Neural progenitor cell (in vitro differentiated cells): ENCODE data around the gene MAD1L1. TPM values are rescaled to one million over a fixed set of nuclear protein-coding genes. Genes with fewer than 3 reads are reported as not detected.

ENCODE experiments used
- DNase-seq: peaks from one replicate; pipeline ENCODE4 v3.0.0-alpha.2; 2016; ENCODE audit warnings: low spot score
- H2AFZ ChIP-seq: fragments of 200-600 bp; sonication (generic); replicated peaks from 2 replicates; pipeline ENCODE4 v1.6.1; 2016; ENCODE audit warnings: antibody characterized with exemption
- H3F3A ChIP-seq: fragments of 200-600 bp; sonication (generic); 2 replicates; pipeline ENCODE4 v1.6.1; 2016; ENCODE audit warnings: antibody characterized with exemption, low read depth
- H3K27ac ChIP-seq: fragments of 200-600 bp; sonication (generic); 2 replicates; pipeline ENCODE4 v1.5.1; 2016; ENCODE audit warnings: mild to moderate bottlenecking
- H3K27me3 ChIP-seq: fragments of 200-600 bp; sonication (generic); 2 replicates; pipeline ENCODE4 v1.6.1; 2016; ENCODE audit warnings: mild to moderate bottlenecking, moderate library complexity
- H3K36me3 ChIP-seq: fragments of 200-600 bp; sonication (generic); 2 replicates; pipeline ENCODE4 v1.5.1; 2016
- H3K4me1 ChIP-seq: fragments of 200-600 bp; sonication (generic); 2 replicates; pipeline ENCODE4 v1.6.1; 2016; ENCODE audit warnings: mixed run types
- H3K4me2 ChIP-seq: fragments of 200-600 bp; sonication (generic); 2 replicates; pipeline ENCODE4 v1.6.1; 2016
- H3K4me3 ChIP-seq: fragments of 200-600 bp; sonication (generic); 2 replicates; pipeline ENCODE4 v1.5.1; 2016
- H3K79me2 ChIP-seq: fragments of 200-600 bp; sonication (generic); 2 replicates; pipeline ENCODE4 v1.6.1; 2016; ENCODE audit warnings: low read depth
- H3K9ac ChIP-seq: fragments of 200-600 bp; sonication (generic); 2 replicates; pipeline ENCODE4 v1.6.1; 2016
- H3K9me3 ChIP-seq: fragments of 200-600 bp; sonication (generic); 2 replicates; pipeline ENCODE4 v1.5.1; 2016; ENCODE audit warnings: low read depth
- H4K20me1 ChIP-seq: fragments of 200-600 bp; sonication (generic); 2 replicates; pipeline ENCODE4 v1.6.1; 2016; ENCODE audit warnings: low read depth
- H3K27ac Mint-ChIP-seq: 3 replicates; pipeline ENCODE4 v1.8.0; 2021; ENCODE audit warnings: mixed read lengths
- H3K27me3 Mint-ChIP-seq: 2 replicates; pipeline ENCODE4 v1.8.0; 2022; ENCODE audit warnings: low read depth, mild to moderate bottlenecking, inconsistent platforms, moderate library complexity, mixed read lengths; ENCODE audit not compliant: insufficient read depth
- H3K36me3 Mint-ChIP-seq: 3 replicates; pipeline ENCODE4 v1.8.0; 2021; ENCODE audit warnings: mixed read lengths
- H3K4me1 Mint-ChIP-seq: 3 replicates; pipeline ENCODE4 v1.8.0; 2021; ENCODE audit warnings: mixed read lengths
- H3K4me3 Mint-ChIP-seq: 3 replicates; pipeline ENCODE4 v1.8.0; 2021; ENCODE audit warnings: mild to moderate bottlenecking, moderate library complexity, mixed read lengths
- H3K9me3 Mint-ChIP-seq: 3 replicates; pipeline ENCODE4 v1.8.0; 2020; ENCODE audit warnings: mixed read lengths
- CTCF ChIP-seq: fragments of 200-600 bp; sonication (generic); IDR thresholded peaks from 2 replicates; pipeline ENCODE4 v1.5.1; 2017; ENCODE audit warnings: antibody characterized with exemption, mild to moderate bottlenecking
- EZH2 ChIP-seq: fragments of 200-600 bp; sonication (generic); IDR thresholded peaks from 2 replicates; pipeline ENCODE4 v1.6.1; 2017; ENCODE audit warnings: antibody characterized with exemption, mild to moderate bottlenecking, moderate library complexity
- EZH2phosphoT487 ChIP-seq: fragments of 200-600 bp; sonication (generic); IDR thresholded peaks from 2 replicates; pipeline ENCODE4 v1.6.1; 2017; ENCODE audit warnings: antibody characterized with exemption
- total RNA-seq: library from RNA; depleted of rRNA; stranded (reverse); fragments of >200 nt; gene quantifications from 2 replicates; pipeline ENCODE4 v1.2.3, GENCODE V29; 2015; ENCODE audit warnings: low replicate concordance

The MAD1L1 gene
- total RNA-seq, 1 donor from 2014 or later, result 23.7 TPM

- Histone ChIP-seq H3K9me3 (no peaks in the 10 kb centered on the region), H3K79me2 (no peaks in the 10 kb centered on the region), H3K27me3 (no peaks in the 10 kb centered on the region), H3K4me1 (no peaks in the 10 kb centered on the region), H3F3A (no peaks in the 10 kb centered on the region), H4K20me1 (no peaks in the 10 kb centered on the region), H3K4me3 (no peak overlapping the region), H3K36me3 (no peaks in the 10 kb centered on the region), H3K4me2 (no peak overlapping the region), H2AFZ (no peak overlapping the region), H3K9ac (no peak overlapping the region), H3K27ac (no peak overlapping the region)
- Mint-ChIP-seq H3K27me3 (peaks cover 7% of the 10 kb centered on the region), H3K4me3 (peak overlapping the region; percentile 62), H3K27ac (no peak overlapping the region), H3K36me3 (peaks cover 7% of the 10 kb centered on the region), H3K4me1 (no peaks in the 10 kb centered on the region), H3K9me3 (no peaks in the 10 kb centered on the region)
- TF ChIP-seq CTCF, result no peak
- no peak for TF ChIP-seq EZH2
- TF ChIP-seq EZH2phosphoT487, result no peak
- no peak for DNase-seq
Measured at GRCh38 chr7:2254429-2255144, 21.8 kb upstream of the MAD1L1 start.

- Histone ChIP-seq H3K9me3 (no peaks in the 10 kb centered on the region), H3K4me2 (no peak overlapping the region), H3K27me3 (no peaks in the 10 kb centered on the region), H3K4me1 (no peaks in the 10 kb centered on the region), H3K4me3 (no peak overlapping the region), H3F3A (no peaks in the 10 kb centered on the region), H3K9ac (no peak overlapping the region), H3K27ac (no peak overlapping the region), H2AFZ (no peak overlapping the region), H4K20me1 (no peaks in the 10 kb centered on the region), H3K36me3 (no peaks in the 10 kb centered on the region), H3K79me2 (no peaks in the 10 kb centered on the region)
- TF ChIP-seq EZH2, result no peak
- no peak for TF ChIP-seq EZH2phosphoT487
- no peak for TF ChIP-seq CTCF
- Mint-ChIP-seq H3K4me1 (no peaks in the 10 kb centered on the region), H3K27ac (no peak overlapping the region), H3K36me3 (peaks cover 10% of the 10 kb centered on the region), H3K9me3 (no peaks in the 10 kb centered on the region), H3K4me3 (no peak overlapping the region), H3K27me3 (peaks cover 7% of the 10 kb centered on the region)
- DNase-seq, result no peak
Measured at GRCh38 chr7:2253525-2254244, 20.9 kb upstream of the MAD1L1 start.

- H3K4me1 ChIP-seq, result no peaks in the 10 kb centered on the region
- H3K27me3 ChIP-seq, result no peaks in the 10 kb centered on the region
- no peak for DNase-seq
- H2AFZ ChIP-seq, result no peak overlapping the region
- no peak overlapping the region for H3K4me3 ChIP-seq
- peaks cover 3% of the 10 kb centered on the region for H3F3A ChIP-seq
- Mint-ChIP-seq H3K4me1 (peaks cover 2% of the 10 kb centered on the region), H3K36me3 (peaks cover 10% of the 10 kb centered on the region), H3K9me3 (no peaks in the 10 kb centered on the region), H3K4me3 (no peak overlapping the region), H3K27ac (no peak overlapping the region), H3K27me3 (peaks cover 9% of the 10 kb centered on the region)
- no peak overlapping the region for H3K9ac ChIP-seq
- H3K27ac ChIP-seq, result no peak overlapping the region
- no peak overlapping the region for H3K4me2 ChIP-seq
- H4K20me1 ChIP-seq, result no peaks in the 10 kb centered on the region
- no peaks in the 10 kb centered on the region for H3K9me3 ChIP-seq
- H3K79me2 ChIP-seq, result no peaks in the 10 kb centered on the region
- TF ChIP-seq EZH2phosphoT487 (no peak), CTCF (no peak), EZH2 (no peak)
- H3K36me3 ChIP-seq, result no peaks in the 10 kb centered on the region
Measured at GRCh38 chr7:2253021-2253420, 20.3 kb upstream of the MAD1L1 start.
